Stimulated activated CD8-positive, alpha-beta memory T cell treated with anti-CD3 and anti-CD28 coated beads, Interleukin-15, amount 100 ng/mL, for 4 hours (primary cell): ENCODE measurements around the gene HOXB8.
A peak's percentile ranks its signal among the peaks of the same experiment; 100 is the strongest.

ENCODE experiments used
- DNase-seq, 2 donors: peaks; one replicate each; pipeline ENCODE4 v3.0.0-alpha.2; 2020; ENCODE audit warnings: low read depth in 2 of 2

Gene HOXB8

DNA sequence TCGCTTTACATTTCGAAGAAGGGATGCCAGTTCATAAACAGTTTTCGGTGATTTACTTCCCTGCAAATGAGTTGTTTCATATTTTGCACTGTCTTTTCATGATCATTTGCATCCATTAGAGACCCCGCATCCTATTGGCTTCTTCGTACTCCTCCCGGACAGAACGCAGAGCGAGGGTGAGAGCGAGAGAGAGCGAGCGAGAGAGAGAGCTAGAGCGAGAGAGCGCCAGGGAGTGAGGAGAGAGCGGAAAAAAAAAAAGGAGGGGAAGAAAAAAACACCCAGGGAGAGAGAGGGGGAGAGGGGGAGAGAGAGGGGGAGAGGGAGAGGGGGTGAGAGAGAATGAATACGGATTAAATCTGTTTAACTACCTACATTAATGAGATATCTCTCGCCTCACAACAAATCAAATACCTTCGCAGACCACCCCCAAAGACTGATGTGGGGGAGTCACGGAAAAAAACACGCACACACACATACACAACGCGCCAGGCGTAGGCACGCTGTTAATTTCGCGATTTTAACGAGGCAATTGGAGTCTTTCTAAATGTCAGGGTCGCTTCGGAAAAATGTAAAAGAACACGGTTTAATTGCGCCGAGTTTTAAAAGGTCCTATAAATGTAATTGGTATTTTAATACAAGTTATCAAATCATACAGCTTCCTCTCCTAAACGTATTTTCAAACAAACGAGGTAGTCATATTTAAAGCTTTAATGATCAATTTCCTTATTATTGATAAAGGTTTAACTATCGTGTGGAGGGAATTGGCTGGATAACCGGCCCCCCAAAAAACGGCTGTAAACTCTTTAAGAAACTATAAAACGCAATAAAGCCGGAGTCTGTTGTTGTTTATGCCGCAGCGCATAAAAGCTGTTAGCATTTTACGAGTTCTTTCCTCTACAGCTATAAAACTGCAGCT, at the start of gene HOXB8:
Gene HOXB8, minus strand, starts transcription at position 246 of the 916 bp plus-strand sequence. CDS start 588 bp downstream, outside the sequence.
- no peak for DNase-seq

DNA sequence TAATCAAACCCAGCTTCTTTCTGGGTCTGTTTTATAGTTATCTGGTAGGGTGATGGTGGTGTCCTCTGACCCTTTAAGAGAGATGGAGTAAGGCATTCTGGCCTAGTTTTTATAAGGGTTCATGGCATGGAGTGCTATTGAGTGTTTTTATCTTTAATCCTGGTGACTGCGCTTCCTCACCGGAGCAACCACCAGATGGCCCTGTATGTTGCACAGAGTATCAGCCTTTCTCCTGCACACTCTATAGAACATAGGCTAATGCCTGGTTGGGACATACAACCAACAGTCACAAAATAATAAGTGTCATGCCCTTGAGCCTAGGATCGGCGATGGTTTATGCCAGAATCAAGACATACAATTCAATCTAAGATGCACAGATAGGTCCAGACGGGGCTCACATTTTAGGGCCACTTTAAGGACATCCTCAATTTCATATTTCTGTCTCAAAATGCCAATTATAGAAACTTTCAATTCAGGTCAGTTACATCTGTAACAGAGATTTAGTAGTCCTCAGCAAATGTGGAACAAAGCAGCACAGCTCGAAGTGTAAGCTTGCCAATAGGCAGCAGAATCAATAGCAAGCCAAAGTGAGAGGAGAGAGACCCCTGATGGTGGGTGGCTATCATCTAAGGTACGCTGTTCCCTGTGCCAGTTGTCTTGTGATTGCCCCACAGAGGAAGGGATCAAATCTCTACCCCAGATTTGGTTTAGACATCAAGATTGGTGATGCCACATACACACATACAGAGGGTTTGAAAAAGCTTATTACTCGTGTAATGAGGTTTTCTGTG, 48.2 kb upstream of the HOXB8 start:
- DNase-seq = no peak

DNA sequence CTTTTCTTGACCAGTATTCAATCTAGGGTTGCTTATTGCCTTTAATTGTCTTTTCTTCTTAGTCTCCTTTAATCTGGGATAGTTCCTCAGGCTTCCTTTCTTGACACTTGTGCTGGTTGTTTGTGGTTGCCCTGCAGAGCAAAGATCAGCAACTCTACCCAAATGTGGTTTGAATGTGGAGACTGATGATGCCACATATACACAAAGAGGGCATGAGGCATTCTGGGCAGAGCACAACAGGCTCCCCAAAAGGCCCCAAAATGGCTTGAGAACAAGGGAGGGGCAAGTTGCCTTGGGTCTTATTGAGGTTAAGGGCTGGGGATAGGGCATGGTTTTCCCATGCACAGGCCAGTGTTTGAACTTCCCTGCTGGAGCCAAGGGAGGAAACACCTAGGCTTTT, 40.8 kb upstream of the HOXB8 start:
- DNase-seq = no peak

DNA sequence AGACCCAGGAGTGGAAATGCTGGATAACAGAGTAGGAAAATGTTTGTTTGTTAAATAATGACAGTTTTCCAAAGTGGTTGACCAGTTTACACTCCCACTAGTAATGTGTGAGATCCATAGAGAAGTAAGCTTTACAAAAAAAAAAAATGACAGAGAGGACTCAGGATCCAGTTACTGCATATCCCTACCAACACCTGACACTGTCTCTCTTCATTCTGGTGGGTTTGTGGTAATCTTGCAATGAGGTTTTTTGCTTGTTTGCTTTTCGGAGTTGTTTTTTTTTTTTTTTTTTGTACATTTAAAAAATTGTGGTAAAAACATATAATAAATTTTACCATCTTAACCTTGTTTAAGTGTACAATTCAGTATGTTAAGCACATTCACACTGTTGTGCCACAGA, 34.6 kb upstream of the HOXB8 start:
- no peak for DNase-seq

GRCh38 chr17:48647963-48648245, 32.8 kb upstream of the HOXB8 start:
- DNase-seq = no peak

- DNase-seq = no peak
Observed at GRCh38 chr17:48647103-48647962, 32.2 kb upstream of the HOXB8 start.

- peak in 1 of 2 donors; percentile 26 for DNase-seq
Observed at GRCh38 chr17:48646183-48647102, 31.4 kb upstream of the HOXB8 start.

GRCh38 chr17:48645639-48646182, 30.6 kb upstream of the HOXB8 start:
- no peak for DNase-seq

GRCh38 chr17:48644910-48645557, 29.9 kb upstream of the HOXB8 start:
- DNase-seq = no peak

GRCh38 chr17:48644159-48644558, 29.1 kb upstream of the HOXB8 start:
- no peak for DNase-seq

GRCh38 chr17:48643697-48644012, 28.6 kb upstream of the HOXB8 start:
- no peak for DNase-seq

GRCh38 chr17:48642843-48643696, 28.0 kb upstream of the HOXB8 start:
- no peak for DNase-seq

DNA sequence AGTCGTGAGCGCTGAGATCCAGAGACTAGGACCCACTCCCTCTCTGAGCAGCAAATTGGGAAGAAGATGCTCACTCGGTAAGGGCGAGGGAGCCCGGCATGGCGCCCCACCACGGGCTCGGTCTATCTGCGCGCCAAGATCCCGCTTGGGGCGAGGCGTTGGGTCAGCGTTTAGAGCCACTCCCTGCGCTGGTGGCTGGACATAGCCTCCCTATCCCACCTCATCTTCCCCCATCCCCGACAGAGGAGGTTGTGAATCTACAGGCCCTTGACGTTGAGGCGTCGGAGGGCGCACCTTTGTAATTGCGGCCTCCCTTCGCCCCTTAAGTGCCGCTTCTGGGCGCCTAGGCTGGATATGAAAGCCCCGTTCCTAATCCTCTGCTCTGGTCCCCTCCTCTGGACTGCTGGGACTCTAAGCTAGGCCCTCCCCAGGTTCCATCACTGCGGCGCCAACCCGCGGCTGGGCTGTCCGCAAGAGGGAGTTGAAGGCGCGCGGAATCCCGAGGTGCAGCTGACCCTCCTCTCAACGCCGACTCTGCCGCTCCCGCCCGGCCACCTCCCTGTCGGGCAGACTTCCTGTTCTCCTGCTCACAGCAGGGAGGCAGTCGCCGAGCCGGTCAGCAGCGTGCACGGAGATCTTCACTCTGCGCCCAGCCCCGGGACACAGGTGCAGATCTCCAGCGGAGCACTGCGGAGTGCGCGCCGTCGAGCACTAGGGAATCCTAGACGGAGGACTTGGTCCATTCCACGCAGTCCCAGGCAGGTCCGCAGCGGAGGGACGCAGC, 27.2 kb upstream of the HOXB8 start:
- no peak for DNase-seq

GRCh38 chr17:48641541-48642058, 26.5 kb upstream of the HOXB8 start:
- DNase-seq = no peak

GRCh38 chr17:48640858-48641180, 25.7 kb upstream of the HOXB8 start:
- DNase-seq = no peak

GRCh38 chr17:48639982-48640857, 25.1 kb upstream of the HOXB8 start:
- DNase-seq = no peak

- DNase-seq = no peak
Observed at GRCh38 chr17:48639136-48639535, 24.0 kb upstream of the HOXB8 start.
